NCI-H2227 (cell line): ENCODE measurements around the gene TCHHL1.

ENCODE experiments used
- DNase-seq: peaks from one replicate; lab custom pipeline; 2025; ENCODE audit not compliant: unreplicated experiment; lab: John Stamatoyannopoulos, UW

The TCHHL1 gene

DNA sequence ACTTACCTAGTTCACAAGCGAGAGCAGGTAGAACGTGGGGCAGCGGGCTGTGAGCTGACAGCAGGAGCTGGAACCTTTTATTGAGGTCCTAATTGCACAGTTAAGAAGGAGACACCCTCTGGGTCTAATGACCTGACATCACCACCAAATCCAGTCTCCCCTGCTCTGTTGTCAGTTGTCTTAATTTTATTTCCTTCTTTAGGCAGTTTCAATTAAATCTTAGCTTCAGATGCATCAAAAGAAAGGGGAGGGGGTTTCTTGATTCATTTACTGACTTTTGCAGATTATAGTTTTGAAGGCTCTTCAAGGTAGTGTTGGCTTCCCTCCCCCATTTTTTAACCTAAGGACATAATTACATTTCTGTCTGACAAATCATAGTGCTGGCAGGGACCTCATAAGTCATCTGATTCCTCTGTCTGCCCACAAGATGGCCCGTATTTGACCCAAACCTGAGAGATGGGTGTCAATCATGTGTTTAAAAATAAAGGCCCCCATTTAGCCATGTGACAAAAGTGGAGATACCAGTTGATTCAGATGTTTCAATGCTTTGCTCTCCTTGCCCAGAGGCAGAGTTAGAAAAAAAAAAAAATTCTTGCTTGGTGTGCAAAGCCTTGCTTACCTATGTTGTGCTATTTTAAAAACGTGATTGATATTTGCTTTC, at the start of gene TCHHL1:
Gene TCHHL1, minus strand, starts transcription at position 51 of the 661 bp plus-strand sequence. CDS start 921 bp downstream, outside the sequence.
- no peak for DNase-seq

DNA sequence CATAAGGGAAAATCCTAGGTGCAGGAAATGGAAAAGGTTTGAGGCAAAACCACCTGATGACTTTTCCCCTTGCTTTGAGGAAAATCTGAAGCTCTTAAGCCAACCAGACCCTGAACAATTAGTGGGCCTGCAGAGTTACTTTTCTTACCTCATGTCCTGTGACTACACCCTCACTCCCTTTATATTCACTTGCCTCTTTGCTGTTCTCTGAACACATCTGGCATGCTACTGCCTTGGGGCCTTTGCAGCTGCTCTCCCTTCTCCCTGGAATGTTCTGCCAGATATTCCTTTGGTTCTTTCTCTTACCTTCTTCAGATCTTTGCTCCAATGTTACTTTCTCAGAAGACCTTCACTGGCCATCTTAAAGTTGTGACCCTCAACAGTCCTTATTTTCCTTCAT, 48.4 kb upstream of the TCHHL1 start:
- DNase-seq, result no peak

DNA sequence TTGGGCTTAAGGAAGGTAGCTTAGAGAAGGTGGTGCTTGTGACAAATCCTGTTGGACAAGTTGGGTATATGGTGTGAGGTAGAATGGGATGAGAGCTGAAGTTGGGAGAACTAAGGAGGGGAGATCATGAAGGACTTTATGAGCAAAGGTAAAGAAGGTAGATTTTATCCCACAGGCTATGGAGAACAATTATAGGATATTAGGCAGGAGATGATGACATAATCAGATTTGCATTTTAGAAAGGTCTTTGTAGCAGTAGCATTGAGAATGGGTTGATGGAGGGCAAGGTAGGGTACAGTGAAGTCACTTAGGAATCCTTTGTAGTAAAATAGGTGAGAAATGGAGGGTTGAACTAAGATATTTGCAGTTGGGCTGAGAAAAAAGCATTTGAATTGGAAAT, 41.3 kb upstream of the TCHHL1 start:
- DNase-seq, result no peak

DNA sequence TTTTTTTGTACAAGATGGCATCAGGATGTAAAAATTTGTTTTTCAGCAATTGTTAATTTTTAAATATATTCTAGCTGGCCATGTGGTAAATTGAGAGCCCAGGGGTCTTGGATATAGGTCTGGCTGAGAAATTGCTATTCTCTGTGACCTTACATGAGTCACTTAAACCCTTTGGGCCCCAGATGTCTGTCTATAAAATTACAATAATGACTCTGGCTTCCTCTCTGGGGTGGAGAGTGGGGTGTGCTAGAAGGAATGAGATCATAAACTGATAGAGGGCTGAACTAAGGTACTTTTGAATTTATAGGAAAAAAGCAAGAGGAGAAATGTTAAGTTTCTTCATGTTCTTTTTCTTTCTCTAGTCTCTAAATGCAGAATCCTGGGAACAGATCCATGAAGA, 38.8 kb upstream of the TCHHL1 start:
- no peak for DNase-seq

DNA sequence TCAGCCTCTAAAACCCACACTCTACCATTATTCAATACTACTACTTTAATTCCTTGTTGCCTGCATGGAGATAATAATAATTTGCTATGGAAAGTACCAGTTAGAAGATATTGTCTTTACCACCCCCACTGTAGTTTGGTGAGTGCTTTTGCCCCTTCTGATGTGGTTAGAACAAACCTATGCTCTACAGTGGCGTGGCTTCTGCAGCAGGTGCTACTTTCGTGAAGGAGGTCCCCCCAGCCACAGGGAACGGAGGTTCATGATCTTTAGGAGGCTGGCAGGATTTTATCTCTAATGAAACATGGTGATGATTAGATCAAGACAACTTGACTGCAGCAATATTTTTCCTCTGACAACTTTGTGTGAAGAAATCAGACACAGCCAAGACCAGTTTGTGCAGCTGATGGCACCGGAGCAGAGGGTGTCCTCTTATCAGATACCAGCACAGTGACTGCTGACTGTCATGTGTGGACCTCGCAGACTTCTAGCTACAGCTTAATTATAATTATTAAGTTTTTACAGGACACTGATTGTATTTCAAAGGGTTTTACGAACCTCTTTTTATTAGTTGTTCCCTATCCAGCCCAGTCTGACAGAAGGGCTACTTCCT, 37.1 kb upstream of the TCHHL1 start:
- no peak for DNase-seq

DNA sequence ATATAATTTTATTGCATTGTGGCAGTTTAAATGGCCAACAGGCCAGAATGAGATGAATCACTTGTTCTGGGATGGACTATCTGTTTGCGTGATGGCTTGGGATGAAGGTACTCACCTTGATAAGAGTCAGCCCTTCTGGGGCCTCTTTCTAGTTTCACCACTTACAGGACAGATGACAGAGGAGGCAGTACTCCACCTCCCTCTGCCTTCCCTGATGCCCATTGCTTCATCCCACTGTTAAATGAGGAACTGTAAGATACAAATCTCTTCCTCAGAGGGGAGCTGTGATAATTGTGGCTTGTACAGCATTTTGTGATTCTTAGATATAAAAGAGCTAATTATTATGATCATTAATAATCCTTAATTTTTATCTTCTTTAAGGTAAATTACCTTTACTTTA, 30.1 kb upstream of the TCHHL1 start:
- no peak for DNase-seq

DNA sequence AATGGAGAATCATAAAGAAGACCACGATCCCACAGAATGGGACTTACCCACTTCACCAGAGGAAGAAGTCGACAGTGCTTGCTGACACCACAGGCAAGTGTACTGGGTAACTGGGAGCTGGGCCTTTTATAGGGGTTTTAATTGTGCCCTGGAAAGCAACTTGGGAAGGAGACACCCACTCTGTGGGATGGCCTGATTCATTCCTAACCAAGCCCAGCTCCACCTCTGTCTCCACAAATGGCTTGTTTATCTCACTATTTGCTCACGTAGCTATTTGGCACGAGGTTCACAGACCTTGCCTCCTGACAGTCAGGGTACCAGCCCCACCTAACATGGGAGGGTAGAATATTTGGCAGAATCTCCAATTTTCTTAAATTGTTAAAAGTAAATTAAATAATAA, 26.5 kb upstream of the TCHHL1 start, which contains the start of gene TCHH:
Gene TCHH, minus strand, starts transcription at position 101 of the 400 bp plus-strand sequence. CDS start 1,364 bp downstream, outside the sequence.
- DNase-seq, result no peak

DNA sequence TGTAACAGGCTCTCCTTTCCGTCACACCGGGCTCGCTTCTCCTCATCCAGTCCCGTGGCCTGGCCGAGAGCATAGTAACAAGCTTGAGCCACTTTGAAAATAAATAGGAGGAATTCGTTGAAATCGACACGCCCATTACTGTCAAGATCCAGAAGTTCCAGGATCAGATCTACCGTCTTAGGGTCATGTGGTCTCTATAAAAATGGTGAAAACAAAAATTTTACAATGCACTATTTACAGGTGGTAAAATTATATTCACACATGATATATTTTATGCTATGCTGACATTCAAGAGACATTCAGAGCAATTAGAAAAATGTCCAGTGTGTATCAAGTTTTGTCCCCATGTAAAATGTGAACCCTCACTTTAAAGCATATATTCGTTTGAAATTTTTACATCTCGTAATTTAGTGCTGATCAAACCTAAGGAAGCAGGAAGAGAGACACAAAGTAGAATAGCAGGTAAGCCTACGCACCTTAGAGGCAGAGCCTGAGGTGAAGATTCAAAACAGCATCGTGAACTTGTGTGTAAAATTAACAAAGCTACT, 24.1 kb upstream of the TCHHL1 start:
- no peak for DNase-seq

DNA sequence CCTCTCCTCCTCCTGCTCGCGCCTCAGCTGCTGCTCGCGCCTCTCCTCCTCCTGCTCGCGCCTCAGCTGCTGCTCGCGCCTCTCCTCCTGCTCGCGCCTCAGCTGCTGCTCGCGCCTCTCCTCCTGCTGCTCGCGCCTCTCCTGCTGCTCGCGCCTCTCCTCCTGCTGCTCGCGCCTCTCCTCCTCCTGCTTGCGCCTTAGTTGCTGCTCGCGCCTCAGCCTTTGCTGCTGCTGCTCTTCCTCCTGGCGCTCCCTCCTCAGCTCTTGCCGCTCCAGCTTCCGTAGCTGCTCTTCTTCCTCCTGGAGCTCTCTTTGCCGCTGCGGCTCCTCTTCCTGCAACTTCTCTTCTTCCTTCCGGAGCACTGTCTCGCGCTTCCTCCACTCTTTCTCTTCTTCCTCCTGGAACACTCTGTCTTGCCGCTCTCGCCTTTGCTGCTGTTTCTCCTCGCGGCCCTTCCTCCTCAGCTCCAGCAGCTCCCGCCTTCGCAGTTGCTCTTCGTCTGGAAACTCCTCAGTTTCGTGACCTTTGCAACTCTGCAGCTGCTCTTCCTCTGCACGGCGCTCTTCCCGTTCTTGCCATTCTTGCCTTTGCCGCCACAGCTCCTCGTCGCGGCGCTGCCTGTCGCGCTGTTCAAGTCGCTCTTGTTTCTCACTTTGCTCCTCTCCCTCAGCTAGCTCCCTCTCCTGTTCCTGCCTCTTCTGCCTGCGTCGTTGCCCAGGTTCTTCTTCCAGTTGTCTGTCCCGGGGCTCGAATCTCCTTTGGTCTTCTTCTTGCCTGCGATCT, 23.4 kb upstream of the TCHHL1 start:
- peak; percentile 9 for DNase-seq

DNA sequence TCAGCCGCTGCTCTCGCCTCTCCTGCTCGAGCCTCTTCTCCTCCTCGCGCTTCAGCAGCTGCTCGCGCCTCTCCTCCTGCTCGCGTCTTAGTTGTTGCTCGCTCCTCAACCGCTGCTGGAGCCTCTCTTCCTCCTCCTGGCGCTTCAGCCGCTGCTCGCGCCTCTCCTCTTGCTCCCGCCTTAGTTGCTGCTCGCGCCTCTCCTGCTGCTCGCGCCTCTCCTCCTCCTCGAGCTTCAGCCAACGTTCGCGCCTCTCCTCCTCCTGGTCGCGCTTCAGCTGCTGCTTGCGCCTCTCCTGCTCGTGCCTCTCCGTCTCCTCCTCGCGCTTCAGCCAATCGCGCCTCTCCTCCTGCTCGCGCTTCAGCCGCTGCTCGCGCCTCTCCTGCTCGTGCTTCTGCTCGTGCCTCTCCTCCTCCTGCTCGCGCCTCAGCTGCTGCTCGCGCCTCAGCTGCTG, 22.7 kb upstream of the TCHHL1 start:
- peak; percentile 51 for DNase-seq

DNA sequence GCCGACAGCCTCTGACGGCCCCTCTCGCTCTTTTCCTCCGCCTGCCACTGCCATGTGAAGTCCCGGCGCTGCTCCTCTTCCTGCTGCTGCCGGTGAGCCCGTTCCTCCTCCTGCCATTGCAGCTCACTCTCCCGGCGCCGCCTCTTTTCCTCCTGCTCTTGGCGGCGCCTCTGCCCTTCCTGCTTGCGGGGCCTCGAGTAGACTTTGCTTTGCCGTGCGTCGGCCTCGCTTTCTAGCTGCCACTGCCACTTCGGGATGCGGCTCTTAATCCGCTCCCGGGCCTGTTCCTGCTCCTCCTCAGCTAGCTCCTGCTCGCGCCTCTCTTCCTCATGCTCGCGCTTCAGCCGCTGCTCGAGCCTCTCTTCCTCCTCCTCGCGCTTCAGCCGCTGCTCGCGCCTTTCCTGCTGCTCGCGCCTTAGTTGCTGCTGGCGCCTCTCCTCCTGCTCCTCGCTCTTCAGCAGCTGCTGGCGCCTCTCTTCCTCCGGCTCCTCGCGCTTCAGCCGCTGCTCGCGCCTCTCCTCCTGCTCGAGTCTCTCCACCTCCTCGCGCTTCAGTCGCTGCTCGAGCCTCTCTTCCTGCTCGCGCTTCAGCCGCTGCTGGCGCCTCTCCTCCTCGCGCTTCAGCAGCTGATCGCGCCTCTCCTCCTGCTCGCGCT, 22.1 kb upstream of the TCHHL1 start:
- DNase-seq, result peak; percentile 31

DNA sequence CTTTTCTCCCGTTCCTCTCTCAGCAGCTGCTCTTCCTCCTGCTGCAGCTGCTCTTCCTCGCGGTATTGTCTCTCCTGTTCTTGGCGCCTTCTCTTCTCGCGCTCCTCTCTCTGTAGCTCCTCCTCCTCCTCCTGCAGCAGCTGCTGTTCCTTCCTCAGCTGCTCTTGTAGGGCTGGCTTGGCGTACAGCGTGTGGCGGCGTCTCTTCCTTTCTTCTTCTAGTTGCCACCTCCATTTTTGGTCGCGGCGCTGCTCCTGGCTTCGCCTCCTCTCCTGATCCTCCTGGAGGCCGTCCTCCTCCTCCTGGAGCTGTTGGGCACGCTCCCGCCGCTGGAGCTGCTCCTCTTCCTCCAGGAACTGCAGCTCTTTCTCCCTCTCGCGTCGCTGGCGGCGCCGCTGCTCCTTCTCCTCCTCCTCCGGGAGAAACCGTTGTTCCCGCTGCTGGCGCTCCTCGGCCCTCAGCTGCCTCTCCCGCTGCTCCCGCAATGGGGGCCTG, 21.5 kb upstream of the TCHHL1 start:
- peak; percentile 31 for DNase-seq

DNA sequence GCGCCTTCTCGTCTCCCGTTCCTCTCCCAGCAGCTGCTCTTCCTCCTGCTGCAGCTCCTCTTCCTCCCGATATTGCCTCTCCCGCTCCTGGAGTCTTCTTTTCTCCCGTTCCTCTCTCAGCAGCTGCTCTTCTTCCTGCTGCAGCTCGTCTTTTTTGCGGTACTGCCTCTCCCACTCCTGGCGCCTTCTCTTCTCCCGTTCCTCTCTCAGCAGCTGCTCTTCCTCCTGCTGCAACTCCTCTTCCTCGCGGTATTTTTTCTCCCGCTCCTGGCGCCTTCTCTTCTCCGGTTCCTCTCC, 21.1 kb upstream of the TCHHL1 start:
- DNase-seq, result no peak

DNA sequence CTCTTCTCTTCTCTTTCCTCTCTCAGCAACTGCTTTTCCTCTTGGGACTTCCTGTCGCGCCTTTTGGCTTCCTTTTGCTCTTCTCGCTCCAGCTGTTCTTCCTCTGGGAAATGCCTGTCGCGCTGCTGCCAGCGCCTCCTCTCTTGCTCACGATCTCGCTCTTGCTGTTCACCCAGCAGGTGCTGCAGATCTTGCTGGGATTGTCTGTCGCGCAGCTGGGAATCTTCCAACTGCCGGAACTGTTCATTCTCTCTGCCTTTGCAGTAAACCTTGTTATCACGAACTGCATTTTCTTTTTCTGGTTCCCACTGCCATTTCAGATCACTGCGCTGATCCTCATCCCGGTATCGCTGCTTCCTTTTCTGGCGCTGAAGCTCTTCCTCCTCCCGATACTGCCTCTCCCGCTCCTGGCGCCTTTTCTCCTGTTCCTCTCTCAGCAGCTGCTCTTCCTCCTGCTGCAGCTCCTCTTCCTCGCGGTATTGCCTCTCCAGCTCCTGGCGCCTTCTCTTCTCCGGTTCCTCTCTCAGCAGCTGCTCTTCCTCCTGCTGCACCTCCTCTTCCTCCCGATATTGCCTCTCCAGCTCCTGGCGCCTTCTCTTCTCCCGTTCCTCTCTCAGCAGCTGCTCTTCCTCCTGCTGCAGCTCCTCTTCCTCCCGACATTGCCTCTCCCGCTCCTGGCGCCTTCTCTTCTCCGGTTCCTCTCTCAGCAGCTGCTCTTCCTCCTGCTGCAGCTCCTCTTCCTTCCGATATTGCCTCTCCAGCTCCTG, 20.6 kb upstream of the TCHHL1 start:
- no peak for DNase-seq

DNA sequence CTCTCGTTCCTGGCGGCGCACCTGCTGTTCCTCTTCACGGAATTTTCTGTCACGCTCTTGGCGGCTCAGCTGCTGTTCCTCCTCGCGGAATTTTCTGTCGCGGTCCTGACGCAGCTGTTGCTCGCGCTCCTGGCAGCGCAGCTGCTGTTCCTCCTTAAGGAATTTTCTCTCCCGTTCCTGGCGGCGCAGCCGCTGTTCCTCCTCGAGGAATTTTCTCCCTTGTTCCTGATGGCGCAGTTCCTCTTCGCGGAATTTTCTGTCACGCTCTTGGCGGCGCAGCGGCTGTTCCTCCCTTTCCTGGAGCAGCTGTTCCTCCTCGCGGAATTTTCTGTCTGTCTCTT, 20.0 kb upstream of the TCHHL1 start:
- no peak for DNase-seq

DNA sequence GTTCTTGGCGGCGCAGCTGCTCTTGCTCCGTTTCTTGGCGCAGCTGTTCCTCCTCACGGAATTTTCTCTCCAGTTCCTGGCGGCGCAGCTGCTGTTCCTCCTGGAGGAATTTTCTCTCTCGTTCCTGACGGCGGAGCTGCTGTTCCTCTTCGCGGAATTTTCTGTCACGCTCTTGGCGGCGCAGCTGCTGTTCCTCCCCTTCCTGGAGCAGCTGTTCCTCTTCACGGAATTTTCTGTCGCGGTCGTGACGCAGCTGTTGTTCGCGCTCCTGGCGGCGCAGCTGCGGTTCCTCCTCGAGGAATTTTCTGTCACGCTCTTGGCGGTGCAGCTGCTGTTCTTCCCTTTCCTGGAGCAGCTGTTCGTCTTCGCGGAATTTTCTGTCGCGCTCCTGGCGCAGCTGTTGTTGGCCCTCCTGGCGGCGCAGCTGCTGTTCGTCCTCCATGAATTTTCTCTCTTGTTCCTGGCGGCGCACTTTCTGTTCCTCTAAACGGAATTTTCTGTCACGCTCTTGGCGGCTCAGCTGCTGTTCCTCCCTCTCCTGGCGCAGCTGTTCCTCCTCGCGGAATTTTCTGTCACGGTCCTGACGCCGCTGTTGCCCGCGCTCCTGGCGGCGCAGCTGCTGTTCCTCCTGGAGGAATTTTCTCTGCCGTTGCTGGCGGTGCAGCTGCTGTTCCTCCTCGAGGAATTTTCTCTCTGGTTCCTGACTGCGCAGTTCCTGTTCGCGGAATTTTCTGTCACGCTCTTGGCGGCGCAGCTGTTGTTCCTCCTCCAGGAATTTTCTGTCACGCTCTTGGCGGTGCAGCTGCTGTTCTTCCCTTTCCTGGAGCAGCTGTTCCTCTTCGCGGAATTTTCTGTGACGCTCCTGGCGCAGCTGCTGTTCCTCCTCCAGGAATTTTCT, 19.4 kb upstream of the TCHHL1 start:
- DNase-seq, result no peak

DNA sequence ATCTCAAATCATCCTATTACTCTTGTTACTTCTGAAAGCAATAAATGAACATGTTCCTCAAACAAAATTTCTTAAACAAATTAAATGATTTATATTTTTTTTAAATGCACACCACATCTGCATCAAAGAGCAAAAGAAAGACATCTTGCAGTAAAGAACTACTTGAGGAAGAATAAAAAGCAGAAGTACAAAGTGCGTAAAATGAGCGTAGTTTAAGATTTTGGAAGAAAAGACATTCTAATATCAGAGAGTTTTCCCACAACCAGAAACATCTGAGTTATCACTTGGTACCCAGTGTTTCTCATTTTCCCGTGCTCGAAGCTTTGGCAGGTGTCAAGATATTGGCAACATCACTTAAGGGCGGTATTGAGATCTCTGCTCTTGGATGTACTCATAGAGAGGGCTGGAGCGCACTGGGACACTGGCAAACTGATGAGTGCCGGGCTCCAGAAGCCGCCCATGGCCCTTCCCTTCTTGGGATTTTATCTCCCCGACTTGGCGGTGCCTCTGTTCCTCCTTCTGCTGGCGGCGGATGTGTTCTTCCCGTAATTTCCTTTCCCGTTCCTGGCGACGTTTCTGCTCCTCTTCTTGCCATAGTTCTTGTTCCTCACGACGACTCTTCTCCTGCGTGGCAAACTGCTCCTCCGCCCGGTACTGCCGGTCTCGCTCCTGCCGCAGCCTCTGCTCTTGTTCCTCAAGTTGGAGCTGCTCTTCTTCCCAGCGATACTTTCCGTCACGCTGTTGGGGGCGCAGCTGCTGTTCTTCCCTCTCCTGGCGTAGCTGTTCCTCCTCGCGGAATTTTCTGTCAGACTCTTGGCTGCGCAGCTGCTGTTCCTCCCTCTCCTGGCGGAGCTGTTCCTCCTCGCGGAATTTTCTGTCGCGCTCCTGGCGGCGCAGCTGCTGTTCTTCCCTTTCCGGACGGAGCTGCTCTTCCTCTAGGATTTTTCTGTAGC, 18.4 kb upstream of the TCHHL1 start:
- no peak for DNase-seq

DNA sequence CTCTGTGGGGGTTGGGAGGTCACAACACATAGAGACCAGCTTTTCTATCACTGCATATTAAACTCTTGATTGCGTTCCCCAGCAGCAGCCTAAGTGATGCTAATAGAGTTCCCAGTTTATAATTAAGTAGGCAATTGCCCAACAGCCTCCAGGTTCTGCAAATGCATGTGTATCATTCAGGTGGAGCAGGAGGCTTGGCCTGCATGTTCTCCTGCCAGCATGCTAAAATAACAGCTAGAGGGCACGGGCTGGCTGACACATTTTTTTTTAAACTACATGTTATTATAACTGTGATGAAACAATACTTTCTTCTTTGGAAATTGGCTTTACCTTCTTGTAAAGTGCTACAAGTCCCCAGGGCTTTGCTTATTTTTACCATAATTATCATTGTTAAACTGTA, 16.0 kb upstream of the TCHHL1 start:
- no peak for DNase-seq
